GM18511 (cell line): ENCODE measurements around the gene EXPH5.
"Not testable (repeated sequence)": the region's sequence is repeated elsewhere in the genome, so short reads cannot be mapped to it uniquely, and the experiment has no call there.

Source experiments
- ATAC-seq: cut with Tn5 transposase; IDR thresholded peaks from one replicate; pipeline ENCODE4 v1.9.1; 2021; ENCODE audit warnings: mild to moderate bottlenecking, moderate library complexity; ENCODE audit not compliant: unreplicated experiment

The EXPH5 gene

GRCh38 chr11:108606495-108607160 is 13.1 kb upstream of the EXPH5 start:
- ATAC-seq: no peak

- ATAC-seq: no peak
These were observed 12.5 kb upstream of the EXPH5 start for GRCh38 chr11:108606070-108606469.

GRCh38 chr11:108602818-108603217 is 9.2 kb upstream of the EXPH5 start:
- ATAC-seq: not testable (repeated sequence)

GRCh38 chr11:108601150-108601549 is 7.6 kb upstream of the EXPH5 start:
- no peak for ATAC-seq

GRCh38 chr11:108599978-108600377 is 6.4 kb upstream of the EXPH5 start:
- ATAC-seq: no peak

GRCh38 chr11:108597736-108598355 is 4.3 kb upstream of the EXPH5 start:
- no peak for ATAC-seq

GRCh38 chr11:108596701-108597100 is 3.1 kb upstream of the EXPH5 start:
- ATAC-seq: no peak

GRCh38 chr11:108593923-108594434 is 411 bp upstream of the EXPH5 start:
- no peak for ATAC-seq

GRCh38 chr11:108592591-108593213 is 866 bp downstream of the EXPH5 start:
- peak; percentile 44 for ATAC-seq

- no peak for ATAC-seq
These were observed 1.7 kb downstream of the EXPH5 start for GRCh38 chr11:108591893-108592292.

GRCh38 chr11:108589136-108589535 is 4.4 kb downstream of the EXPH5 start:
- ATAC-seq: no peak

GRCh38 chr11:108588287-108588686 is 5.3 kb downstream of the EXPH5 start:
- ATAC-seq: no peak

- ATAC-seq: no peak
These were observed 6.5 kb downstream of the EXPH5 start for GRCh38 chr11:108587109-108587508.

GRCh38 chr11:108586600-108586999 is 7.0 kb downstream of the EXPH5 start:
- ATAC-seq: no peak

GRCh38 chr11:108586185-108586584 is 7.4 kb downstream of the EXPH5 start:
- ATAC-seq: not testable (repeated sequence)

GRCh38 chr11:108584973-108585372 is 8.6 kb downstream of the EXPH5 start:
- no peak for ATAC-seq

GRCh38 chr11:108580645-108581044 is 12.9 kb downstream of the EXPH5 start:
- no peak for ATAC-seq

- no peak for ATAC-seq
These were observed 13.5 kb downstream of the EXPH5 start for GRCh38 chr11:108580043-108580442.

- no peak for ATAC-seq
These were observed 17.0 kb downstream of the EXPH5 start for GRCh38 chr11:108576523-108576922.

- no peak for ATAC-seq
These were observed 18.9 kb downstream of the EXPH5 start for GRCh38 chr11:108574675-108575074.

- ATAC-seq: no peak
These were observed 22.6 kb downstream of the EXPH5 start for GRCh38 chr11:108571001-108571400.

- ATAC-seq: no peak
These were observed 23.7 kb downstream of the EXPH5 start for GRCh38 chr11:108569896-108570295.
